NT2/D1 (cell line): ENCODE results near the gene TMEM8B.

ENCODE experiments used
- DNase-seq: peaks from one replicate; pipeline ENCODE4 v3.0.0-alpha.2; 2011; ENCODE audit warnings: low read depth, low spot score
- H3K27me3 ChIP-seq: 2 replicates; pipeline ENCODE4 v1.6.0; 2011; ENCODE audit warnings: mild to moderate bottlenecking; ENCODE audit not compliant: insufficient read length, insufficient read depth
- H3K36me3 ChIP-seq: 2 replicates; pipeline ENCODE4 v1.6.1; 2011; ENCODE audit warnings: mild to moderate bottlenecking, low read length, mixed read lengths; ENCODE audit not compliant: insufficient read depth, insufficient read length
- H3K4me1 ChIP-seq: 2 replicates; pipeline ENCODE4 v1.5.1; 2011; ENCODE audit not compliant: insufficient read depth, insufficient read length
- H3K4me3 ChIP-seq: 2 replicates; pipeline ENCODE4 v1.5.1; 2011; ENCODE audit warnings: low read depth; ENCODE audit not compliant: insufficient read length
- H3K9ac ChIP-seq: 2 replicates; pipeline ENCODE4 v1.6.0; 2011; ENCODE audit warnings: low read depth; ENCODE audit not compliant: insufficient read length
- H3K9me3 ChIP-seq: 2 replicates; pipeline ENCODE4 v1.5.1; 2011; ENCODE audit warnings: mild to moderate bottlenecking, low read length; ENCODE audit not compliant: insufficient read depth
- SUZ12 ChIP-seq: IDR thresholded peaks from 2 replicates; pipeline ENCODE4 v1.6.1; 2011; ENCODE audit not compliant: insufficient read length, insufficient read depth; ENCODE audit errors: extremely low read depth
- YY1 ChIP-seq: IDR thresholded peaks from 2 replicates; pipeline ENCODE4 v1.6.1; 2011; ENCODE audit not compliant: insufficient read length, insufficient read depth
- ZNF274 ChIP-seq: IDR thresholded peaks from 2 replicates; pipeline ENCODE4 v1.6.1; 2011; ENCODE audit warnings: mild to moderate bottlenecking, low read depth, low read length

Gene TMEM8B

DNA sequence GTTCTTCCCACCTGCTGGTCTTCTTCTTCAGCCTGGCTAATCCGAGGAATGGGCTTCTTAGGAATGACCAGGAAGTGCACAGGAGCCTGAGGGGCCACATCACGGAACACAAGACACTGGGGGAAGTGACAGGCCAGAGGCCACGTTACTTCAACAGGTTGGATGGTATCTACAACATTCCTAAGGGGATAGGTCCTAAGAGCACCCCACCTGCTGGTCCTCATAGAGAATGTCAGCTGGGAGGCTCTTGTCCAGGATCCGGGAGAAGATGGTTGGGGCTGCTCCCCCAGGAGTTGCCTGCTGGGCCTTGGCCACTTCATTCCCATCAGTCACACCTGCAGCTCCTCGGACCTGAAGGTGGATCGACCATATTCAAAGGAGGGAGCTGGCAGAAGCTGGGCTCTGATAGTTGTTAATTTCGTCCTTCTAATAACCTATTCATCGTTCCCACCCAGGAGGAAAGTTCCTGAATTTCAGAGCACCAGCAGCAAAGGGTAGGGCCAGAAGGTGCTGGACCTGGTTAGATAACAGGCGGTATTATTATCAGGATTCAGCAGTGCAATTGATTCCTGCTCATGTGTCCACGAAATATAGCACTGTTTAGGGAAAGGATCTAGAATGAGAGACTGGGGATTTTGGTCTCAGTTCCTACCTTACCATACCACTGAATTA lies 15.5 kb upstream of the TMEM8B start:
- Histone ChIP-seq H3K9ac (peak overlapping the region; percentile 97), H3K27me3 (peaks cover 8% of the 10 kb centered on the region), H3K4me1 (peaks cover 5% of the 10 kb centered on the region), H3K36me3 (peaks cover 17% of the 10 kb centered on the region), H3K4me3 (no peak overlapping the region), H3K9me3 (no peaks in the 10 kb centered on the region)
- no peak for DNase-seq
- TF ChIP-seq SUZ12: no peak
- TF ChIP-seq ZNF274: no peak
- TF ChIP-seq YY1: no peak

DNA sequence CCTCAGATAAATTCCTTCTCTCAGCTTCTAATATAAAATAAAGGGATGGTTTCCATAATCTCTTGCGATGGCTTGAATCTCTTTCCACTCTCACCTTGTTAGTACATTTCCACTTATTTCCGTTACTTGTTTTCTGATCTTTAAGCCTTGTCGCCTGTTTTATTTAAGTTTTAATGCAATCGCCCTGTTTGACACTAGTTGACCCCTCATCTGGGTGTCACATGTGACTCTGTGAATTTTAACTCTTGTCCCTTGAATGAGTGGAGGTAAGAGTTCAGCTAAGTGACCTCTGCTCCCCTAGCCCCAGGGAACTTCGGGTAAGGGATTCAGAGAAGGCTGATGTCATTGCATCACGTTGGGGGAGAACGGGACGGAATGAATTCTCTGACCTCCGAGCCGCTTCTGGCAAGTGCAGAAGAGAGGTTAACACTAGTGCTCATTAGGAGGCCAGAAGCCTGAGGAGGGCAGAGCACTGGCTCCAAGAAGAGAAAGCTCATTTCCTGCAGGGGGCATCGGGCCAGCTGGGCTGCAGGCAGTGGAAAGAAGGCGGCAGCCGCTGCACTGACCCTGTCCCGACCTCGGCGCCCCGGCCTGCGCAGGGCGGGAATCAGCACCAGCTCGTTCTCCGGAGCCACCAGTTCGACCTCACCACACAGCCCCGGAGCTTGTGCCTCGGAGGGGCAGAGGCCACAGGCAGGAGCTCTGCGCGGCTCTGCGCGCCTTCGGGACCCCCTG lies 14.8 kb upstream of the TMEM8B start:
- H3K4me3 ChIP-seq: peak overlapping the region; percentile 91
- TF ChIP-seq ZNF274 (no peak), YY1 (no peak), SUZ12 (no peak)
- peak; percentile 81 for DNase-seq

DNA sequence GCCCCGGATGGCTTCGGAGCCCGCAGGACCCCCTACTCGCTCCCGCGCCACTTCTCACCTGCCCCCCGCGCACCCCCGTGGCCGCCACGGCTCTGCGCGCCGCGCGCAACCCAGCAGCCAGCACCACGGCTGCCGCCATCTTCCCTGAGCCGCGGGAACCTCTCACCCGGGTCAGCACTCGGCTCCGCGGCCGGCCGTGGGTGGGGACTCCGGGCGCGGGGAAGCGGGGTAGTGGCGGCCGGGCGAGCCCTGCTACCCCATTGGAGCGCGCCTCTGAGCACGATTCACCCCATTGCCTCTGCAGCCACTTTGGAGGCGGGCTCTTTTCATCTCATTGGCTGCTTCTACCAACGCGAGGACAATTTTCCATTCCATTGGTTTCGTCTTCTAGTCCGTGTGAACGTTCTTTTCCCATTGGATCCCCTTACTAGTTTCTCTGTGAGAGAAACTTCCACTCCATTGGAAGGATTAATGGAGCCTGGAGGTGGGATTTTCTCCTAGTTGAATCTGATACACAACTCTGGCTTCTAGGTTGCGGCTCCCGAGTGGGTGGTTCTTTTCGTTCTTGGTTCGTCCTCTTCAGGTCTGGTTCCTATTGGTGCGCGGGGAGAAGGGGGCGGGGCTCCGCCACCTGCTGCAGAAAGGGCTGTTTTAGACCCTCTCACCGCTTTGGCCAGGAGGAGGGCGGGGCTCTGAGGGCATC lies 14.0 kb upstream of the TMEM8B start, which contains the start of gene HINT2:
Gene HINT2 (minus strand): TSS at position 202 of the 703 bp plus-strand sequence. CDS start 63 bp downstream, at position 139.
- Histone ChIP-seq H3K9me3 (no peaks in the 10 kb centered on the region), H3K4me3 (peak within 1 kb of the TSS; percentile 91), H3K27me3 (peaks cover 8% of the 10 kb centered on the region), H3K9ac (peak within 1 kb of the TSS; percentile 97), H3K36me3 (peaks cover 3% of the 10 kb centered on the region), H3K4me1 (peaks cover 5% of the 10 kb centered on the region)
- peak; percentile 97 for DNase-seq
- TF ChIP-seq SUZ12 (no peak), YY1 (peak; percentile 28)

More for the DNA sequence above, 14.8 kb upstream of the TMEM8B start:
- H3K9ac ChIP-seq: peak overlapping the region; percentile 97
- H3K4me1 ChIP-seq: peaks cover 5% of the 10 kb centered on the region
- H3K9me3 ChIP-seq: no peaks in the 10 kb centered on the region
- H3K27me3 ChIP-seq: peaks cover 8% of the 10 kb centered on the region
- H3K36me3 ChIP-seq: peaks cover 10% of the 10 kb centered on the region

GRCh38 chr9:35816708-35817107 lies 12.3 kb upstream of the TMEM8B start:
- Histone ChIP-seq H3K4me3 (no peak overlapping the region), H3K36me3 (no peaks in the 10 kb centered on the region), H3K27me3 (peaks cover 2% of the 10 kb centered on the region), H3K9me3 (no peaks in the 10 kb centered on the region), H3K4me1 (peaks cover 5% of the 10 kb centered on the region), H3K9ac (no peak overlapping the region)
- no peak for DNase-seq
- TF ChIP-seq SUZ12 (no peak), YY1 (no peak), ZNF274 (no peak)

GRCh38 chr9:35818341-35818740 lies 10.7 kb upstream of the TMEM8B start:
- TF ChIP-seq YY1 (no peak), ZNF274 (no peak), SUZ12 (no peak)
- DNase-seq: no peak

GRCh38 chr9:35820076-35820475 lies 9.0 kb upstream of the TMEM8B start:
- DNase-seq: no peak
- H3K27me3 ChIP-seq: no peaks in the 10 kb centered on the region
- no peaks in the 10 kb centered on the region for H3K36me3 ChIP-seq
- no peak overlapping the region for H3K4me3 ChIP-seq
- no peaks in the 10 kb centered on the region for H3K4me1 ChIP-seq
- no peaks in the 10 kb centered on the region for H3K9me3 ChIP-seq
- H3K9ac ChIP-seq: no peak overlapping the region
- TF ChIP-seq SUZ12: no peak
- TF ChIP-seq YY1: no peak
- TF ChIP-seq ZNF274: no peak

More at GRCh38 chr9:35818341-35818740, 10.7 kb upstream of the TMEM8B start:
- Histone ChIP-seq H3K9ac (no peak overlapping the region), H3K4me1 (peaks cover 3% of the 10 kb centered on the region), H3K36me3 (no peaks in the 10 kb centered on the region), H3K27me3 (no peaks in the 10 kb centered on the region), H3K9me3 (no peaks in the 10 kb centered on the region), H3K4me3 (no peak overlapping the region)

DNA sequence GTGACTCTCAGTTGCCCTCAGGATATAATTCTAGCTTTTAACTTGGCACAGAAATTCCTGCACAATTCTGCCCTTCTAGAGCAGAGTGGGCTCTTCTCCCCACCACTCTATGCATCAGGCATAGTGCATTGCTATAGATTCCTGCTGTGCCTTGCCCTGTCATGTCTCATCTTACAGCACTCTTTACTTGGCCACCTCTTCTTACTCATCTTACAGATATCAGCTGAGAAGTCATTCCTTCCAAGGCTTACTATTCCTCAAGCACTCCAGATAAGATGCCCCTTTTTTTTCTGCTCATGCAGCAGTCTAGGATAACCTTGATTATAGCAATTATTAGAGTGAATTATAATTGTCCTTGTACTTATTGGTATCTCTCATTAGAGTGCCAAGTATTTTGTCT lies 6.1 kb upstream of the TMEM8B start:
- TF ChIP-seq SUZ12 (no peak), YY1 (no peak), ZNF274 (no peak)
- H3K9me3 ChIP-seq: no peaks in the 10 kb centered on the region
- H3K36me3 ChIP-seq: no peaks in the 10 kb centered on the region
- no peak overlapping the region for H3K4me3 ChIP-seq
- no peaks in the 10 kb centered on the region for H3K4me1 ChIP-seq
- no peak overlapping the region for H3K9ac ChIP-seq
- no peaks in the 10 kb centered on the region for H3K27me3 ChIP-seq
- DNase-seq: no peak
